Measurements from ENCODE around the gene ST8SIA1. TPM values are rescaled to one million over a fixed set of nuclear protein-coding genes. Genes with fewer than 3 reads are reported as not detected.

ST8SIA1 gene
- total RNA-seq, 4 donors from 2014 or later = 5.1 to 13.6 (median 9.8) TPM

- no peak for DNase-seq (ENCODE audit: extremely low spot score)
- H3K4me3 ChIP-seq = no peak overlapping the region
- H3K27ac ChIP-seq (replicated peaks in 1 of 4) = no peak overlapping the region
- no peaks in the 10 kb centered on the region for H3K36me3 ChIP-seq
- no peaks in the 10 kb centered on the region for H3K27me3 ChIP-seq
- intact Hi-C loops (cut with DNase I) = no loop called here
- no peak for TF ChIP-seq POLR2A (IDR thresholded peaks at IDR 0.05; ENCODE audit: low read depth)
- TF ChIP-seq POLR2AphosphoS5 (IDR thresholded peaks at IDR 0.05) = no peak
- TF ChIP-seq EP300 (IDR thresholded peaks at IDR 0.05) = no peak
- TF ChIP-seq CTCF (IDR thresholded peaks at IDR 0.05) = no peak
- WGBS = 88% methylated on average over 9 of the region's 9 CpGs
- no peaks in the 10 kb centered on the region for H3K9me3 ChIP-seq
- H3K4me1 ChIP-seq = no peaks in the 10 kb centered on the region
These were observed 88.2 kb downstream of the ST8SIA1 start for GRCh38 chr12:22246217-22246846.

- intact Hi-C loops (cut with DNase I) = no loop called here
These were observed 91.8 kb downstream of the ST8SIA1 start for GRCh38 chr12:22242726-22243125.

GRCh38 chr12:22238211-22238610 is 96.3 kb downstream of the ST8SIA1 start:
- Histone ChIP-seq H3K27me3 (no peaks in the 10 kb centered on the region), H3K27ac (replicated peaks in 1 of 4) (no peak overlapping the region), H3K4me3 (no peak overlapping the region), H3K9me3 (no peaks in the 10 kb centered on the region), H3K36me3 (no peaks in the 10 kb centered on the region), H3K4me1 (peaks cover 0 to 4% (median 2%) of the 10 kb centered on the region in 4 donors)
- TF ChIP-seq POLR2A (IDR thresholded peaks at IDR 0.05; ENCODE audit: low read depth) (no peak), POLR2AphosphoS5 (IDR thresholded peaks at IDR 0.05) (no peak), EP300 (IDR thresholded peaks at IDR 0.05) (no peak), CTCF (IDR thresholded peaks at IDR 0.05) (no peak)
- no peak for DNase-seq (ENCODE audit: extremely low spot score)
- WGBS = 65% methylated on average over 3 of the region's 3 CpGs
- intact Hi-C loops (cut with DNase I) = no loop called here

More at GRCh38 chr12:22242726-22243125, 91.8 kb downstream of the ST8SIA1 start:
- Histone ChIP-seq H3K4me3 (no peak overlapping the region), H3K27ac (replicated peaks in 1 of 4) (no peak overlapping the region), H3K27me3 (no peaks in the 10 kb centered on the region), H3K36me3 (no peaks in the 10 kb centered on the region), H3K9me3 (no peaks in the 10 kb centered on the region), H3K4me1 (no peaks in the 10 kb centered on the region)
- TF ChIP-seq POLR2A (IDR thresholded peaks at IDR 0.05; ENCODE audit: low read depth) (no peak), CTCF (IDR thresholded peaks at IDR 0.05) (no peak), EP300 (IDR thresholded peaks at IDR 0.05) (no peak), POLR2AphosphoS5 (IDR thresholded peaks at IDR 0.05) (no peak)
- no peak for DNase-seq (ENCODE audit: extremely low spot score)

- Histone ChIP-seq H3K4me1 (peaks cover 0 to 12% (median 8%) of the 10 kb centered on the region in 4 donors), H3K27ac (replicated peaks in 1 of 4) (no peak overlapping the region), H3K36me3 (no peaks in the 10 kb centered on the region), H3K9me3 (no peaks in the 10 kb centered on the region), H3K27me3 (no peaks in the 10 kb centered on the region), H3K4me3 (no peak overlapping the region)
- intact Hi-C loops (cut with DNase I) = no loop called here
- TF ChIP-seq POLR2AphosphoS5 (IDR thresholded peaks at IDR 0.05) (no peak), CTCF (IDR thresholded peaks at IDR 0.05) (no peak), POLR2A (IDR thresholded peaks at IDR 0.05; ENCODE audit: low read depth) (no peak), EP300 (IDR thresholded peaks at IDR 0.05) (no peak)
- DNase-seq (ENCODE audit: extremely low spot score) = no peak
These were observed 99.9 kb downstream of the ST8SIA1 start for GRCh38 chr12:22234561-22234960.

- H3K4me3 ChIP-seq = no peak overlapping the region
- TF ChIP-seq POLR2AphosphoS5 (IDR thresholded peaks at IDR 0.05) = no peak
- TF ChIP-seq CTCF (IDR thresholded peaks at IDR 0.05) = peak in 1 of 3 experiments; percentile 25
- intact Hi-C loops (cut with DNase I) = no loop called here
- no peaks in the 10 kb centered on the region for H3K9me3 ChIP-seq
- H3K27ac ChIP-seq (replicated peaks in 1 of 4) = no peak overlapping the region
- H3K4me1 ChIP-seq = peaks cover 0 to 12% (median 8%) of the 10 kb centered on the region in 4 donors
- H3K36me3 ChIP-seq = no peaks in the 10 kb centered on the region
- 75% methylated on average over 1 of the region's 1 CpG for WGBS
- DNase-seq (ENCODE audit: extremely low spot score) = no peak
- no peaks in the 10 kb centered on the region for H3K27me3 ChIP-seq
These were observed 102.7 kb downstream of the ST8SIA1 start for GRCh38 chr12:22231836-22232235.

Measured in esophagus muscularis mucosa (tissue), 4 donors.